Spleen (tissue), 7 donors: ENCODE measurements around the gene AHCYL2.

Experiments used
- POLR2A ChIP-seq, 3 donors: fragments of 450-650 bp; IDR thresholded peaks; one replicate each; pipeline ENCODE4 v1.5.1; 2017; ENCODE audit warnings: antibody characterized with exemption in 3 of 3, mild to moderate bottlenecking in 1 of 3
- POLR2AphosphoS5 ChIP-seq, 3 donors: sonication (generic); formaldehyde crosslinking; IDR thresholded peaks; one replicate each; pipeline ENCODE4 v1.5.1; 2017; ENCODE audit warnings: antibody characterized with exemption in 3 of 3
- TF ChIP-seq, protein P1 (sequence below), 11 experiments: fragments of 200-600 bp in 7 of 11; fragments of 450-650 bp in 4 of 11; sonication (generic) in 4 of 11; IDR thresholded peaks in 8 of 11; conservative IDR thresholded peaks in 3 of 11; 1 replicate in 7 of 11; 2 replicates in 4 of 11; pipeline versions ENCODE4 v1.4.0 to v1.8.0; 2016 to 2021; ENCODE audit warnings: antibody characterized with exemption in 11 of 11, inconsistent platforms in 4 of 11, mild to moderate bottlenecking in 1 of 11
- donor health status: DM: no; HTN: no; CAD: no; lungs with moderate emphysema.
- donor health status: DM: no; HTN: no; CAD: no.
- donor health status: DM: no; HTN: no; CAD: no.

- TF ChIP-seq, protein P1, sequence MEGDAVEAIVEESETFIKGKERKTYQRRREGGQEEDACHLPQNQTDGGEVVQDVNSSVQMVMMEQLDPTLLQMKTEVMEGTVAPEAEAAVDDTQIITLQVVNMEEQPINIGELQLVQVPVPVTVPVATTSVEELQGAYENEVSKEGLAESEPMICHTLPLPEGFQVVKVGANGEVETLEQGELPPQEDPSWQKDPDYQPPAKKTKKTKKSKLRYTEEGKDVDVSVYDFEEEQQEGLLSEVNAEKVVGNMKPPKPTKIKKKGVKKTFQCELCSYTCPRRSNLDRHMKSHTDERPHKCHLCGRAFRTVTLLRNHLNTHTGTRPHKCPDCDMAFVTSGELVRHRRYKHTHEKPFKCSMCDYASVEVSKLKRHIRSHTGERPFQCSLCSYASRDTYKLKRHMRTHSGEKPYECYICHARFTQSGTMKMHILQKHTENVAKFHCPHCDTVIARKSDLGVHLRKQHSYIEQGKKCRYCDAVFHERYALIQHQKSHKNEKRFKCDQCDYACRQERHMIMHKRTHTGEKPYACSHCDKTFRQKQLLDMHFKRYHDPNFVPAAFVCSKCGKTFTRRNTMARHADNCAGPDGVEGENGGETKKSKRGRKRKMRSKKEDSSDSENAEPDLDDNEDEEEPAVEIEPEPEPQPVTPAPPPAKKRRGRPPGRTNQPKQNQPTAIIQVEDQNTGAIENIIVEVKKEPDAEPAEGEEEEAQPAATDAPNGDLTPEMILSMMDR (IDR thresholded peaks at IDR 0.05 in 8 of 11, conservative IDR thresholded peaks at IDR 0.05 in 3 of 11) = no peak
- TF ChIP-seq POLR2AphosphoS5 (IDR thresholded peaks at IDR 0.05) (no peak), POLR2A (IDR thresholded peaks at IDR 0.05) (no peak)
Observed at GRCh38 chr7:129371487-129371886, 146.7 kb downstream of the AHCYL2 start.
